BLaER1 (cell line): ENCODE data around the gene COX7B2.

ENCODE experiments used
- H3K27ac ChIP-seq: shearing (Covaris generic); formaldehyde crosslinking; 2 replicates; pipeline ENCODE4 v1.8.1; 2022
- H3K27me3 ChIP-seq: shearing (Covaris generic); formaldehyde crosslinking; 2 replicates; pipeline ENCODE4 v1.8.1; 2022
- H3K36me3 ChIP-seq: shearing (Covaris generic); formaldehyde crosslinking; 2 replicates; pipeline ENCODE4 v1.8.1; 2022
- H3K4me1 ChIP-seq: shearing (Covaris generic); formaldehyde crosslinking; 2 replicates; pipeline ENCODE4 v1.8.1; 2022
- H3K4me2 ChIP-seq: shearing (Covaris generic); formaldehyde crosslinking; 2 replicates; pipeline ENCODE4 v1.8.1; 2022
- H3K4me3 ChIP-seq: shearing (Covaris generic); formaldehyde crosslinking; 2 replicates; pipeline ENCODE4 v1.8.1; 2022
- H3K9ac ChIP-seq: shearing (Covaris generic); formaldehyde crosslinking; 2 replicates; pipeline ENCODE4 v1.8.1; 2022
- H3K9me3 ChIP-seq: shearing (Covaris generic); formaldehyde crosslinking; 2 replicates; pipeline ENCODE4 v1.8.1; 2022
- H4K20me1 ChIP-seq: shearing (Covaris generic); formaldehyde crosslinking; 2 replicates; pipeline ENCODE4 v1.8.1; 2022
- Cebpa-rat ChIP-seq: shearing (Covaris generic); IDR thresholded peaks from 2 replicates; pipeline ENCODE4 v1.8.1; 2022

Gene COX7B2

DNA sequence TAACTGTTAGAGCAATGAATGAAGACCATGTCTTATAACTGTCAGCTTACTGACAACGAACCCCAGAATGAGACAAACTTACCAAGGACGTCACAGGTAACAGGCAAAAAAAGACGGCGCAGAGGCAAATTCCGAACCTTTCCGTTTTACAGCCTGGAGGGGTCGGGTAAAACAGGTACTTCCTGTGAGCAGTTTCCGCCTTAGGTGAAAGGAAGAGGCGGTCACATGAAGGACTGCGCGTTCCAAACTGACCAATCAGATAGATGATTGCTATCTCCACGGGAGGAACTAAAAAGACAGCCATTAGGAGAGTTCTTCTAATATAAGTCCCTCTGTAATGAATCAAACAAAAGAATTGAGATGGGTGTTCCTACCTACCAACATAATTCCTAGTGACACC, at the start of gene COX7B2:
Gene COX7B2 (minus strand): TSS at position 168 of the 400 bp plus-strand sequence. CDS start 174,053 bp downstream, outside the sequence.
- no peak within 1 kb of the TSS for H3K27ac ChIP-seq
- no peaks in the 10 kb centered on the region for H3K4me1 ChIP-seq
- TF ChIP-seq Cebpa-rat = no peak
- no peak within 1 kb of the TSS for H3K4me3 ChIP-seq
- no peaks in the 10 kb centered on the region for H4K20me1 ChIP-seq
- H3K9ac ChIP-seq = no peak within 1 kb of the TSS
- H3K9me3 ChIP-seq = no peaks in the 10 kb centered on the region
- H3K4me2 ChIP-seq = no peak within 1 kb of the TSS
- no peaks in the 10 kb centered on the region for H3K36me3 ChIP-seq
- H3K27me3 ChIP-seq = no peaks in the 10 kb centered on the region

- no peak for TF ChIP-seq Cebpa-rat
- Histone ChIP-seq H3K9ac (no peak overlapping the region), H3K27ac (no peak overlapping the region), H3K36me3 (no peaks in the 10 kb centered on the region), H3K4me2 (no peak overlapping the region), H3K4me3 (no peak overlapping the region), H4K20me1 (no peaks in the 10 kb centered on the region), H3K4me1 (no peaks in the 10 kb centered on the region), H3K27me3 (no peaks in the 10 kb centered on the region), H3K9me3 (no peaks in the 10 kb centered on the region)
These were observed 47.4 kb upstream of the COX7B2 start for GRCh38 chr4:46956451-46956850.

DNA sequence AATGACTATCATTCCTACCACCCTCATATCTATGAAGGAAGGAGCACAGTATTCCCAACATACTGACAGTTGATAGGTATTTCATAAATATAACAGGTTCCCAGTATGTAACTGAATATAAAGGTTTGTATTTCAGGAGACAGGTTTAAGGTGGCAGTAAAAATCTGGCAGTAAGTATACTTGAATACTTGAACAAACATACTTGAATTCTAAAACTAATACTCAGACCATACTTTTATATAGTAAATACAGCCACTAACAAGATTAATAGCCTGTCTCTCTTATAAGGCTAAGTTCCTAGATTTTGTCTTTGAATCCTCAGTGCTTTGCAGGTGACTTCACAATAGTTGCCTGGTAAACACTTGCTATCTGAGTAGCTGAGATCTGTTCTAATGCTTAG, 46.6 kb upstream of the COX7B2 start:
- Histone ChIP-seq H4K20me1 (no peaks in the 10 kb centered on the region), H3K36me3 (no peaks in the 10 kb centered on the region), H3K27ac (no peak overlapping the region), H3K4me2 (no peak overlapping the region), H3K4me1 (no peaks in the 10 kb centered on the region), H3K9ac (no peak overlapping the region), H3K4me3 (no peak overlapping the region), H3K27me3 (no peaks in the 10 kb centered on the region), H3K9me3 (no peaks in the 10 kb centered on the region)
- TF ChIP-seq Cebpa-rat = no peak

GRCh38 chr4:46954643-46955042, 45.6 kb upstream of the COX7B2 start:
- no peaks in the 10 kb centered on the region for H3K4me1 ChIP-seq
- TF ChIP-seq Cebpa-rat = no peak
- no peak overlapping the region for H3K27ac ChIP-seq

GRCh38 chr4:46953564-46953963, 44.5 kb upstream of the COX7B2 start:
- no peaks in the 10 kb centered on the region for H3K27me3 ChIP-seq
- H3K4me2 ChIP-seq = no peak overlapping the region

More at GRCh38 chr4:46954643-46955042, 45.6 kb upstream of the COX7B2 start:
- no peaks in the 10 kb centered on the region for H3K36me3 ChIP-seq
- H3K9me3 ChIP-seq = no peaks in the 10 kb centered on the region
- H3K4me3 ChIP-seq = no peak overlapping the region
- H3K4me2 ChIP-seq = no peak overlapping the region
- H3K27me3 ChIP-seq = no peaks in the 10 kb centered on the region
- H4K20me1 ChIP-seq = no peaks in the 10 kb centered on the region
- H3K9ac ChIP-seq = no peak overlapping the region

GRCh38 chr4:46952451-46952850, 43.4 kb upstream of the COX7B2 start:
- no peak overlapping the region for H3K27ac ChIP-seq
- no peak overlapping the region for H3K4me3 ChIP-seq
- no peak overlapping the region for H3K9ac ChIP-seq
- no peak overlapping the region for H3K4me2 ChIP-seq
- H3K27me3 ChIP-seq = no peaks in the 10 kb centered on the region
- no peaks in the 10 kb centered on the region for H3K9me3 ChIP-seq
- H3K36me3 ChIP-seq = no peaks in the 10 kb centered on the region
- H3K4me1 ChIP-seq = peaks cover 4% of the 10 kb centered on the region
- TF ChIP-seq Cebpa-rat = no peak
- H4K20me1 ChIP-seq = no peaks in the 10 kb centered on the region

More at GRCh38 chr4:46953564-46953963, 44.5 kb upstream of the COX7B2 start:
- no peaks in the 10 kb centered on the region for H3K4me1 ChIP-seq
- no peaks in the 10 kb centered on the region for H3K36me3 ChIP-seq
- H4K20me1 ChIP-seq = no peaks in the 10 kb centered on the region
- H3K9me3 ChIP-seq = no peaks in the 10 kb centered on the region
- H3K27ac ChIP-seq = no peak overlapping the region
- TF ChIP-seq Cebpa-rat = no peak
- no peak overlapping the region for H3K4me3 ChIP-seq
- no peak overlapping the region for H3K9ac ChIP-seq

- no peak overlapping the region for H3K27ac ChIP-seq
- H4K20me1 ChIP-seq = no peaks in the 10 kb centered on the region
- H3K9me3 ChIP-seq = no peaks in the 10 kb centered on the region
- no peak overlapping the region for H3K9ac ChIP-seq
- peaks cover 9% of the 10 kb centered on the region for H3K4me1 ChIP-seq
- TF ChIP-seq Cebpa-rat = no peak
- H3K36me3 ChIP-seq = no peaks in the 10 kb centered on the region
- H3K4me2 ChIP-seq = no peak overlapping the region
- H3K27me3 ChIP-seq = no peaks in the 10 kb centered on the region
- no peak overlapping the region for H3K4me3 ChIP-seq
These were observed 41.8 kb upstream of the COX7B2 start for GRCh38 chr4:46950826-46951225.

DNA sequence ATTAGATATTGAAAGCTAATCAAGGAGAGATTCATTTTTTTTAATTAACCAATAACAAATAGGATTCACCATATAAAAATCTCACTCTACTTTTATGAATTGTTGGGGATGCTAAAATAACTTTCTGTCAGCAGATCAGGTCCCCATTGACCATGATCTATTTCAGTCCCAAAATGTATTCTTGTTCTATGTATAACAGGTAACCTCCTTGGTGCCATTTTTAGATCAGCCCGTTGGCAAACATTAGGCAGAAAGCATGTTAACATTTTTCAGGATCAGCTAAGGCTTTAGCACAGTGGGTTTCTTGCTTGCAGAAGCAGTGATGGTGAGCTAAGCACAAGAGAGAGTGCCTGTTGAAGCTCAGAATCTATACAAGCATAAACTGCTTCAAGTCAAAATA, 40.8 kb upstream of the COX7B2 start:
- no peak for TF ChIP-seq Cebpa-rat
- H4K20me1 ChIP-seq = no peaks in the 10 kb centered on the region
- H3K4me1 ChIP-seq = peaks cover 9% of the 10 kb centered on the region
- no peak overlapping the region for H3K4me3 ChIP-seq
- H3K9ac ChIP-seq = no peak overlapping the region
- H3K4me2 ChIP-seq = no peak overlapping the region
- H3K27me3 ChIP-seq = no peaks in the 10 kb centered on the region
- H3K9me3 ChIP-seq = no peaks in the 10 kb centered on the region
- H3K27ac ChIP-seq = no peak overlapping the region
- no peaks in the 10 kb centered on the region for H3K36me3 ChIP-seq

DNA sequence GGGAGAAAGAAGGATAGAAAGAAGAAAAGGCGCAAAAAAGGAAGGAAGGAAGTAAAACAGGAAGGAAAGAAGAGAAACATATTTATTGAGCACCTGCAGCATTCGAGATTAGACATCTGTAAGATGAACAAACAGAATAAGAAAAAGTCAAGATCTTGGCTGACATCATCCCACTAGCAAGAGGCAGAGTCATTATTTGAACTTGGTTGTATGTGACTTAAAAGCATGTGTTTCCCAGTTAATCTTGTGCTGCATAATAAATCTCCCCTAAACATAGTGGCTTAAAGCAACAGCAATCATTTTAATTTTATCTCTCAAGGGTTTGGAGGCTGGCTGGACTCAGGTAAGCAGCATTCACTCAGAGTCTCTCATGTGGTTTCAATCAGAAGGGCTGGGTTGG, 38.5 kb upstream of the COX7B2 start:
- H3K27ac ChIP-seq = no peak overlapping the region
- H3K4me2 ChIP-seq = peak overlapping the region; percentile 13; the same call in 1 of the 2 replicates
- no peaks in the 10 kb centered on the region for H3K36me3 ChIP-seq
- no peak overlapping the region for H3K9ac ChIP-seq
- H3K4me1 ChIP-seq = peaks cover 9% of the 10 kb centered on the region
- H3K4me3 ChIP-seq = no peak overlapping the region
- no peak for TF ChIP-seq Cebpa-rat
- no peaks in the 10 kb centered on the region for H3K9me3 ChIP-seq
- no peaks in the 10 kb centered on the region for H3K27me3 ChIP-seq
- H4K20me1 ChIP-seq = no peaks in the 10 kb centered on the region

- H3K9me3 ChIP-seq = no peaks in the 10 kb centered on the region
- H3K36me3 ChIP-seq = no peaks in the 10 kb centered on the region
- peak overlapping the region; percentile 13; the same call in 1 of the 2 replicates for H3K4me2 ChIP-seq
- no peak overlapping the region for H3K9ac ChIP-seq
- no peak overlapping the region for H3K4me3 ChIP-seq
- no peaks in the 10 kb centered on the region for H4K20me1 ChIP-seq
- no peak for TF ChIP-seq Cebpa-rat
- H3K4me1 ChIP-seq = peaks cover 9% of the 10 kb centered on the region
- no peak overlapping the region for H3K27ac ChIP-seq
- H3K27me3 ChIP-seq = no peaks in the 10 kb centered on the region
These were observed 38.0 kb upstream of the COX7B2 start for GRCh38 chr4:46946919-46947536.

GRCh38 chr4:46945062-46945461, 36.0 kb upstream of the COX7B2 start:
- Histone ChIP-seq H3K36me3 (no peaks in the 10 kb centered on the region), H4K20me1 (no peaks in the 10 kb centered on the region), H3K4me1 (peaks cover 9% of the 10 kb centered on the region), H3K27me3 (no peaks in the 10 kb centered on the region), H3K27ac (no peak overlapping the region), H3K9ac (no peak overlapping the region), H3K4me2 (no peak overlapping the region), H3K4me3 (no peak overlapping the region), H3K9me3 (no peaks in the 10 kb centered on the region)
- no peak for TF ChIP-seq Cebpa-rat
